Right kidney (tissue), 1 donor: ENCODE measurements around the gene PRKD1.
"Not testable (repeated sequence)": the region's sequence is repeated elsewhere in the genome, so short reads cannot be mapped to it uniquely, and the experiment has no call there.

ENCODE experiments used
- DNase-seq: peaks from one replicate; pipeline ENCODE4 v3.0.0-alpha.2; 2016

The PRKD1 gene

DNA sequence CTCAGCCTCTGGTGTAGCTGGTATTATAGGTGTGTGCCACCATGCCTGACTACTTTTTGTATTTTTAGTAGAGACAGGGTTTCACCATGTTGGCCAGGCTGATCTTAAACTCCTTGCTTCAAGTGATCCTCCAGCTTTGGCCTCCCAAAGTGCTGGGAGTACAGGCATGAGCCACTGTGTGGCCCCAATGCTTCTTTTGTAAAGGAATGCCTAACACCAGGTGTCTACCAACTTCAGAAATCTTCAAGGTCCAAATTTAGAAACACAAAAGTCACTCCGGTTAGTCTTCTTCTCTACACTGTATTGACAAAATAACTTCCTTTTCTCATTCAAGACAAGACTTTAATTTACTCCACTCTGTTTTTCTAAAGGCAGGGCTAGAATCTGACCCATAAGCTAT is 188.7 kb downstream of the PRKD1 start:
- DNase-seq: no peak

DNA sequence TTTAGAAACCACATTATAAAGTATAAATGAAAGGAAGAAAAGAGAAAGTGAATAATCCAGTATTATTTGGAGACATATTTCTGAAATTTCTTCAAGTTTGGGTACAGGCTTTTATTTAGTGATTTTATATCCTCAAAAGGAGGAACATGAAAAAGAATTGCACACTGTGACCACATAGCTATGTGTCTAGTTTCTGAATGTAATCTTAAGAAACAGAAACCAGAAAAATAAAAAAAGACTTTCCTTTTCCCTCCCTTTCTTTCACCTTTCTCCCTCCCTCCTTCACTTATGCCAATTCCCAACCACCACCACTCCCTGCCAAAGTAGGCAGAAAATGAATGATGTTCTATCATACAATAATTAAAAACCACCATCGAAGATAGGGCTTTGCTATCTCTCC is 189.6 kb downstream of the PRKD1 start:
- DNase-seq: no peak

DNA sequence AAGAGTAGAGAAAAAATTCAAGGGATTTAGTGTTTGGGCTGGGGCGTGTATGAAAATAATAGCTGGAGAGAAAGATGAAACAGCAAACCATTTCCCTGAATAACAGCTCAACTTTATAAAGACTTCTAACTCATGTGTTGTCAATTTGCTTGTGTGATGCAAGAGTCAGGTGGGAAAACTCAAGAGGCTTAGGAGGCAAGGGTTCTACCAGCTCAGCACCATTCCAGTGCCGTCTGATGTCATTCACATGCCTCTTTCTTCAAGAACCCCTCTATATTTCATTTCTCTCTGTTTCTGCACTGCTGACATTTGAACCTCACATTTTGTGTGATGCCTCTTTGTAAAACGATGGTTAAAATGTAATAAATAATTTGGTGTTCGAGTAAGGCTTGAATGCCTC is 192.2 kb downstream of the PRKD1 start:
- DNase-seq: no peak

DNA sequence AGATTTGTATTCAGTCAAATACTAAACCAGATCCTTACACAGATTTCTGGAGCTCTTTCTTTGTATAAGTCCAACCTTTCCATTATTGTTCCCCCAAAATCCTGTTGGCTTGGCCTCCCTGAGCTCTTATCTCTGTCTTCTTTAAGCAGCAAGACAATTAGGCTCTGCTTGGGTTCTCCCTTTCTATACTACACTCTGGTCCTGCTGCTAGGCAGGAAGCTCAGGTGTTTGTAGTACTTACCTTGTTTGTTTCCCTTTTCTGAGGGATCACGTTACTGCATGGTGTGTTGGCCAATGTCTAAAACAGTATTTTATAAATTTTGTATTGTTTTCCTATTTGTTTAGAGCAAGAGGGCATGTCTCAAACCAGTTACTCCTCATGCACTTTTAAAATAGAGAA is 192.9 kb downstream of the PRKD1 start:
- no peak for DNase-seq

DNA sequence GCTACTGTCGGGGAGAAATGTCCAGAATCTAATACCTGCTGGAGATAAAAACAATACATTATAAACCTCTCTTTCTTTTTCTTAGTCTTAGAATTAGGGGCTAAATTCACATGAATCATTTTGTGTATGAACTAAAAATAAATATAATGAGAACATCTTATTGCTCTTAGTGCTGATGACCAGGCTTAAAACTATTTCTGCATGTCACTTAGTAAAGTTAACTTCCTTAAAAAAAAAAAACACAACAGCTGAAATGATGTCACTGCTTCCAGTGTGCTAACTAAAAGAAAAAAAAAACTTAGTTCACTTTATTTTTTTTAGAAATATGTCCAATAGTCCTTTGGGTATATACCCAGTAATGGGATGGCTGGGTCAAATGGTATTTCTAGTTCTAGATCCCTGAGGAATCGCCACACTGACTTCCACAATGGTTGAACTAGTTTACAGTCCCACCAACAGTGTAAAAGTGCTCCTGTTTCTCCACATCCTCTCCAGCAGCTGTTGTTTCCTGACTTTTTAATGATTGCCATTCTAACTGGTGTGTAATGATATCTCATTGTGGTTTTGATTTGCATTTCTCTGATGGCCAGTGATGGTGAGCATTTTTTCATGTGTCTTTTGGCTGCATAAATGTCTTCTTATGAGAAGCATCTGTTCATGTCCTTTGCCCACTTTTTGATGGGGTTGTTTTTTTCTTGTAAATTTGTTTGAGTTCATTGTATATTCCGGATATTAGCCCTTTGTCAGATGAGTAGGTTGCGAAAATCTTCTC is 200.9 kb downstream of the PRKD1 start:
- DNase-seq: not testable (repeated sequence)

DNA sequence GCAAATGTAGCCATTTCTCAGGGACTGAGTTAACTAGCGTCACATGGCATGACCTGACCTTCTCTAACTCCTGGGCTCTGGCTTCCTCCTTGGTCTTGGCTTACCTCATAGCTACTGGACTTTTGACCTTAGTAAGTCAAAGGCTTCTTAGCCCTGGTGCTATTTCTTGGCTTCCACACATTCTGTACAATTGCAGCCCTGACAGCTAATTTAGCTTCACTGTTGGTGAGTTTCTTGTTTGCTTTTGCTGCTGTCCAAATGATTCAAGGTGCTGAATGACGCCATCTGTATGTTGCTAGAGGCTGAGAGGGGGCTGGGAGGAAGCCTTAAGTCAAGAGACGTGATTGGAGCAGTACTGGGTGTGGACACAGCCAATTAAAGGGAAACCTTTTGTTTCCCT is 202.7 kb downstream of the PRKD1 start:
- DNase-seq: no peak

DNA sequence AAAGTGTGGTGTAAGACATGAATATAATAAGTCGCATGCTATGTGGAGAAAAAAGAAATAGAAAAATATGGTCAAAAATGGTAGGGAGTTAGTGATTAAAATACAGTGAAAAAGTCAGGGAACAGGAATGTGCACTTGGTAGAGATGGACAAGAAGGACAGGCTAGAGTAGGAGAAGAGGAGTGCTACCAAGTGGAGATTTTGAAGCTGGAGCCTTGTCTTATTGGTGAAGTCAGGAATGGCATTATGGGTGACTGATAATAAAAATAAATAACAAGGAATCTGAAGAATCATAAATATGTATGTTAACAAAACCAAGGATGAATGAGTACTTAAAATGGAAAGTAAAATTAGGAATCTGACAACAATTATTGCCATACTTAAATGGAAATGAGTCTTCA is 204.8 kb downstream of the PRKD1 start:
- no peak for DNase-seq

DNA sequence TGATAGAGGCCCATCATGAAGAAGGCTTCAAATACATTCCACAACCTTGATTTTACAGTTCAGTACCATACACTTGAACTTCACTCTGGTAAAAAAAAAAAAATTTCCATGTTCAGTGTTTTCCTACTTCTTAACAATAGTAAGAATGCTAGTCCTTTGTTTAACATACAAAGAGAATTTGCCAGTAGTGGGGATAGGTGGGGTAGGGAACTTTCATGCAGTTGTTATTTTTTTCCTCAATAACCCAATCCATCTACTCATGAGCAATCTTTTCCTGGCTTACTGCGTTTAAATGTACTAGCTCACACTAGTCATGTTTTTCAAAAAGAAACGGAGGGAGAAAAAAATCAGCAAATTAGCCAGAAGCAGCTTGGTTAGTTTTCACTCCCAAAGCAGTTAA is 206.1 kb downstream of the PRKD1 start:
- DNase-seq: no peak

DNA sequence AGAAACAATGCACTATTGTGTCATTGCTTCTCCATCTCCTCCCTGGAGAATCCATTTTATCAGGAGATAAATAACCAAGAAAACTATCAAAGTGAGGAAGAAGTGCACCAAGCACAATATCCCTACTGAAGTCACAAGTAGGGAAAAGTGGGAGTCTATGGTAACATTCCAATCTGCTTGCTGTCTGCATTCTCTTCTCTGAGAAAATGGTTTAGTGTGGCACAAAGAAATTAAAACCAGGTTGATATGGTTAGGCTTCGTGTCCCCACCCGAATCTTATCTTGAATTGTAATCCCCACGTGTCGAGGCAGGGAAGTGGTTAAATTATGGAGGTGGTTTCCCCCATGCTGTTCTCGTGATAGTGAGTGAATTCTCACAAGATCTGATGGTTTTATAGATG is 209.7 kb downstream of the PRKD1 start:
- no peak for DNase-seq

DNA sequence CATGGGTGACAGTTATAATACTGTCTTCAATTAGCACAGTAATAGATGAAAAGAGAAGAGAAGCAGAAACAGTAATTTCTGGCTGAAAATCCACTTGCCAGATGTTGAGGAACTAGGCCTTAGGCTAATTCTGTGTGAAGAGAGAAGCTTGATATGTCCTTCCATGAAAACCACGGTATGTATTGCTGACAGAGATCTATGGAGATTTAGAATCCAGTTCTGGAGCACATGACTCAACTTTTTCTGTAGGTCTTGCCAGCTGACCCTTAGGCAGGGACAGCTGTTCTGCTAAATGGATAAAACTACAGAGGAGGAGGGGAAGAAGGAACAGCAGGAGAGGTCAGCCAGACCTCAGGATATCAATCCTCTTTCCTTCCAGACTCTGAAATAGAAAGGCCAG is 211.5 kb downstream of the PRKD1 start:
- no peak for DNase-seq

DNA sequence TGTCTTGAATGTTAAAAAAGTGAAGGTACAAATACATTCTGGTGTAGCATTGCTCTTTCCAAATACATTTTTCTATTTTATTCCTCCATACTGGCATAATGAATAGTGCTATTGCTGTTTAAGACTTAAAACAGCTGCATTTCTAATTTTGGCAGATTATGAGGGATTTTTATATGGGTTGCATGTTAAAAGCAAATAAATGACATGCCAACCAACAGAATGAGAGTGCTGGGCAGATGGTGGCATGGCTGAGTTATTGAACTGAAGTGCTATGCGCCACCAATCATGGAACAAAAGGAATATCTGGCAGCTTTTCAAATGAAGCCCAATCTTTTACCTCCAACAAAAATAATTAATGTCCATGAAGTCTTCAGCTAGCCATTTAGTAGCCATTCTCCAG is 215.0 kb downstream of the PRKD1 start:
- DNase-seq: no peak

DNA sequence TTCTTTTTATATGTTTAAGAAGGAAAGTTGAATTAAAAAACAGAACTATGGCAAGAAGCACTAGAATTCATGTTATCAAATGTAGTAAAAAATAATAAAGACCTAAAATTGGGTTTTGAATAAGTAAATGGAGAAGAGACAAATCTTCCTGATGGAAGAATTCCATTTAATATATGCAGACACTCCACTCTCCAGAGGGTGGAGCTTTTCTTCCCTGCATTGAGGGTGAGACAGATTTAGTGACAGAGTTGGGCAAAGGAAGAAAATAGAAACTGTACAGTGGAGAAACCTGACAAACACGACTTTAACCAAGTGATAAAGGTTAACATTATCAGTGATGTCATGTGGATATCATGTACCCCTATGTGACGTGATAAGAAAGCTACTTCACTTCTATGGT is 217.6 kb downstream of the PRKD1 start:
- no peak for DNase-seq

DNA sequence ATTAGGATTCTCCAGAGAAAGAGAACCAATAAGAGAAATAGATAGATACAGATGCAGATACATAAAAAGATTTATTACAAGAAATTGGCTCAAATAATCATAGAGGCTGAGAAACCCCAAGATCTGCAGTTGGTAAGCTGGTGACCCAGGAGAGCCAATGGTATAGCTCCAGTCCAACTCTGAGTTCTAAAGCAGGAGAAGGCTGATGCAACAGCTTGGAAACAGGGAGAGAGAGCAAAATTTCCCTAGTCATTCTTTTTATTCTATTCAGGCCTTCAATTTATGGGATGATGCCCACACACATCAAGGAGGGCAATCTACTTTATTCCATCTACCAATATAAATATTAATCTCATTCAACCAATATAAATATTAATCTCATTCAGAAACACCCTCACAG is 218.2 kb downstream of the PRKD1 start:
- no peak for DNase-seq

DNA sequence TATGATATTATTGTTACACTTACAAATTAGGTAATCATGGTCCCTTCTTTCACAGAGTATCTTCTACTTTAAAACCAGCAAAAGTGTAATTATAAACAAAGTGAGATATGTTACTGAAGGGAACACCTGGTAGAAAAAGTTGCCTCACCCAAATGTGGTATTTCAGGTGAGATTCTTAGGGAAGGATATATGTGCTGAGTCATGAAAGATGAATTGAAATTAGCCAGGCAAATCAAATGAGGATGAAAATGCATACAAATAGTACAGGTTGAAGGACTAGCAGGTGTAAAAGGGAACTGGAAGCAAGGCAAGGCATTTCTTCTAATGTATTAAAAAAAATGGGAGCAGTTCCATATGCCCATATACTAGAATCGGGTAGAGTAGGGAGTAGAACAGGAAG is 220.9 kb downstream of the PRKD1 start:
- no peak for DNase-seq

DNA sequence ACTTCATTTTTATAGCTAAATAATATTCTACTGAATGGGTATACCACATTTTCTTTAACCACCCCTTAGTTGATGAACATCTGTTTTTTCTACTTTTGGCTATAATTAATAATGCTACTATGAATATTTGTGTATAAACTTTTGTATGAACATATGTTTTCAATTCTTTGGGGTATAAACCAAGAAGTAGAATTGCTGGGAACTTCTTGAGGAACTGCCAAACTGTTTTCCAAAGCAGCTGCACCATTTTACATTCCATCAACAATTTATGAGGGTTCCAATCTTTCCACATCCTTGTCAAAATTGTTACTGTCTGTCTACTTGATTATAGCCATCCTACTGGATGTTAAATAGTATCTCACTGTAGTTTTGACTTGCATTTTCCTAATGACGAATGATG is 221.8 kb downstream of the PRKD1 start:
- DNase-seq: no peak

DNA sequence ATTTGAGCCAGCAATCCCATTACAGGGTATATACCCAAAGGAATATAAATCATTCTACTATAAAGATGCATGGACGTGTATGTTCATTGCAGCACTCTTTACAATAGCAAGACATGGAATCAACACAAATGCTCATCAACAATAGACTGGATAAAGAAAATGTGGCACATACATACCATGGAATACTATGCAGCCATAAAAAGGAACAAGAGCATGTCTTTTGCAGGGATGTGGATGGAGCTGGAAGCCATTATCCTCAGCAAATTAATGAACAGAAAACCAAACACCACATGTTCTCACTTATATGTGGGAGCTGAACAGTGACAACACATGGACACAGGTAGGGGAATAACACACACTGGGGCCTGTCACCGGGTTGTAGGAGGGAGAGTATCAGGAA is 238.1 kb downstream of the PRKD1 start:
- not testable (repeated sequence) for DNase-seq

DNA sequence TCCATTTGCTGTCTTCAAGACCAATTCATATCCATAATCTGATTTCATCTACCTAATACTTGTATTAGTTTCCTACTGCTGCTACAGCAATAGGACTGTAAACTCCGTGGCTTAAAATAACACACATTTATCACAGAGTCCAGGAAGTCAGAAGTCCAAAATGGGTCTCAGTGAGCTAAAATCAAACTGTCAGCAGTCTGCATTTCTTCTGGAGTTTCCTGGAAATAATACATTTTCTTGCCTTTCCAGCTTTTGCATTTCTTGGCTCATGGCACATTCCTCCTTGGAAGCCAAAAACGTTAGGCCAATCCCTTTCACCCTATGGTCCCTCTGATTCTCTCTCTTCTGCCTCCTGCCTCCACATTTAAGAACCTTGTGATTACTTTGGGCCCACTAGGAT is 239.8 kb downstream of the PRKD1 start:
- no peak for DNase-seq

DNA sequence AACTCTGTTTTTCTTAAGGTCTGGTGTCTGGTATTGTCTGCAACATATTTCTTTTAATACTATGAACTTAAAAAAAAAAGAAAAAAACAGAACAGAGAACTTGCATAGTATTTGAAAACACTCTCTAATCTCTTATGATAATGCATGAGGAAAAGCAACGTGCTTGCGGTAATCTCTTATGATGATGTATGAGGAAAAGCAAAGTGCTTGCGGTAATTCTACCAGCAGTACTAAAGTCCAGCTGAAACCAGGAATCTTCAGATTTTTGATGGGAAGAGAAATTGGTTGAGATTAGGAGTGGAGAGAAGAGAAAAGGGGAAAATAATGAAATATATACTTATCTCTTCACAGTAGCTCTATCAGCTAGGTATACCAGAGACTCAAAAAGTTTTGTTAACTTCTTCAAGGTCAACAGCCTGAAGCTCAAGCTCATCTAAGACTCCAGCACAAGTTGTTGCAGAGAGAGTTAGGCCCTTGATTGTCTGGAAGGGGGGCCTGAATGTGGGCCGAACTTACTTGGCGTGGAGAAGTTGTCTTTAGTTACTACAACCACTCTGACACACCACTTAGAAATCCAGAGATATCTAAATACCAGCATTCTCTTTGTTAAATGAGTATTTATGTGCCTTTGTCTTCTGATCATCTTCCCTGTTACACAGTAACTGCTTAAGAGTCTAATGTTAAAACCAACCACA is 240.4 kb downstream of the PRKD1 start:
- DNase-seq: no peak

DNA sequence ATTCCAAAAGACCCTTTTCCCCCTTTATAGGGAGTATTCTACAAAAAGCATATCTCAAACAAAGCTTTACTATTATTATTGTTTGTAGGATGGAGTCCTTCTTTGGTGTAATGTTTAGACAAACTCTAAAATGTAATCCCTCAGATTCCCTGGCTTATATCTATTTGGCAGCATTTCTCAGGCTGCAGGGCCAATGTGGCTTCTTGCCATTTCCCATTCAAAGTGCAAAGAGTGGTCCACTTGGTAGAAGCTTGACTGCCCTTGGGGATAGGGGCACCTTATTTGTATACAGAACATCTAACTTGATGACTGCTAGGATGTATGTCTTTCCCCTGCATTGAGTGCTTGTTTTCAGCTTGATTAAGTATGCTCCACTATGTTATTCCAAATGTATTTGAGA is 242.7 kb downstream of the PRKD1 start:
- DNase-seq: no peak

DNA sequence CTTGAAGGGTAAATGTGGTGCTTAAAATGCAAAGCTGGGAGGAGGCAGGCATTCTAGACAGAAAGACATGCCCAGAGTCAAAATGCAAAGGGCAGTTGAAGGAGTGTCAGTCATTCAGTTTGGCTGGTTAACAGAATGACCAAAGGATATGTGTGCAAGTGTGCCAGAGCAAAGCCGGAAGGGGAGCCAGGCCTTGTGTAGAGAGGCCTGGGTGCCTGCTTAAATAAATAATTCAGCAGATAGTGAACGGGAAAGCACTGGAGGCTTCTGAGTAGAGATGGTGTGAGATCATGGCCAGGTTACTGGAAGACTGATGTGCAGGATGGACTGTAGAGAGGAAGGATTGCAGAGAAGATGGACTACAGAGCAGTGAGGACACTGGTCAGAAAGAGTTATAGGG is 244.9 kb downstream of the PRKD1 start:
- no peak for DNase-seq

DNA sequence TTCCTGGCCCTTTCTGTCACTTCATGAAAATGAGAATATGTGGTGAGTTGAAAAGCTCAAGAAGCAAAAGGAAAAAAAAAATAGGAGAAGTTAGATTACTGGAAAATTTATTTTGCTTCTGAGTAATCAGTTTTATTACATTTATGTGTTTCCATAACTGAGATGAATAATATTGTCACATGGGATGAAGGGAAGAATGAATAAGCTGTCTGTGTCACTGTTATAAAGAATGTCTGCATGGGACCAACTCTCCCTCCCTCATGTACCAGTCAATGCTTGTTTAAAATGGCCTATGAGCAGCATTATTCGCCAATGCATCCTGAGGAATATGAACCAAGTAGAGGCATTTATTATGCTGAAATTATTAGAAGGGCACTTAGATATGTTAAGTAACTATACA is 246.3 kb downstream of the PRKD1 start:
- no peak for DNase-seq

DNA sequence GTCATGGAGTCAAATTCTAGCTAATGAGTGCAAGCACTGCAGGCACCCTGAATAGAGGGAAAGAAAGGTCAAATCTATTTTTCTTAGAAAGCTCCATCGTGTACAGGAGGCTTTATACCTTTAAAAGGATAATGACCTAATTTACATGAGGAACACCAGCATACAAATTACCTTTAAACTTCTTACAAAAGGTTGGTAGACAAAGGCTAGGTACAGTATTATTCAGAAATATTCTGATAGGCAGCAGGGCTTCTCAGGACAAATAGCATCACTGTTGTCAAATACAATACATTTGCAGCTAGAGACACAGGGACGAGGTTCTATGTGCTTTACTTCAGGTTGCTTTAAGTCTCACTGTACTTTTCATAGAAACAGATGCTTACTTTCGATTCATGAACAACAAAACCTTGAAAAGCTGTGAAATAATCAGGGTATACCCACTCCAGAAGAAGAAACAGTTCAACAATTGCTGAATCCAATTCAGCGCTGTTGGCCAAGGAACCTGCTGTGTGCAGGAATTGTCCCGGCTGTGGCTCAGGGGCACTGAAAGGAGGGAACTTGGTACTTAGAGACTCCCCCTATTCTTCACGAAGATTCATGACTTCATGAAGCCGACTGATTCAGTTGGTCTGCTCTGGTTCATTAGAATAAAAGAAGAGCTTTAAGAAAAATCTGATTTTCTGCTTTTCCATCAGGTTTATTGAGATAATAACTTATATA is 252.9 kb downstream of the PRKD1 start:
- no peak for DNase-seq

DNA sequence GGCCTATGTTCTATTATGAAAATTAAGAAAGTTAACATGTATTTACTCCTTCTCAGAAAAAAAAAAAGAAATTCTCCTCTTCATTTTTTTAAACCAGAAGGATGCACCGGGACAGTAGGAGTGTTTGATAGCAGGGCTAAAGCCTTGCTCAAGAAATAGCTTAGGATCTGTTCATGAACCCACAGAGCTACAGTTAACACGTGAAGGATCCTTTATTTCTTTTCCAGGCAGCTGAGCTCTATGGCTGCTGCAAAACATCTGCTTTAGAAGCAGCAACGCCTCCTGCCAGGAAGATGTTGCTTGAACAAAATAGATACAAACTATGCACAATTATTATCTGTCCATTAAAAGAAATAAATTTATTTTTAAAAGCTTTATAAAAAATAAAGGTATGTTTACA is 254.8 kb downstream of the PRKD1 start:
- DNase-seq: no peak

DNA sequence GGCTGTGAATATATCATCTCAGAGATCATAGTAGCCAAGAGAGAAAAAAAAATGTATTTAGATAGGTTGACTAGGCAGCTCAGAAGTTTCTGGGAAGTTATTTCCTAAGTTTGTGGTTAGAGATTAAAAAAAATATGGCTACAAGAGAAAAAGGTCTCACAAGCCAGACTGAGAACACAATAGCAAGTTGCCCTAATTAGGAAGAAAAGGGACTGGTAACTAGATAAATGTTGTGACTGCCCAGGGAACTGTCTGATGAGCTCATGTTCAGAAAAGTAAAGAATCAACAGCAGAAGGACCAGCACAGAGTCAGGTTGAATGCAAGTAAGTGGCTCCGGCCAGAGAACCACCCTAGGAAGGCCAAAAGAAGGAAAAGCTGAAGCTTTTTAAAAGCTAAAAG is 256.6 kb downstream of the PRKD1 start:
- no peak for DNase-seq
